Measurements from ENCODE around the gene CCM2L.
"Not testable (repeated sequence)": the region's sequence is repeated elsewhere in the genome, so short reads cannot be mapped to it uniquely, and the experiment has no call there.

Gene CCM2L

GRCh38 chr20:32031007-32031958, 21.0 kb downstream of the CCM2L start:
- TF ChIP-seq ZFX (IDR thresholded peaks at IDR 0.05; ENCODE audit: borderline replicate concordance) (no peak), CTCF (IDR thresholded peaks at IDR 0.05) (peak; percentile 97)
- H3K27ac ChIP-seq, result no peak overlapping the region

GRCh38 chr20:32033316-32033715, 23.1 kb downstream of the CCM2L start:
- no peak overlapping the region for H3K27ac ChIP-seq
- TF ChIP-seq CTCF (IDR thresholded peaks at IDR 0.05), result no peak
- TF ChIP-seq ZFX (IDR thresholded peaks at IDR 0.05; ENCODE audit: borderline replicate concordance), result no peak

GRCh38 chr20:32033721-32034120, 23.5 kb downstream of the CCM2L start:
- H3K27ac ChIP-seq, result not testable (repeated sequence)

- TF ChIP-seq CTCF (IDR thresholded peaks at IDR 0.05) (peak; percentile 26; the same call in 1 of the 2 replicates), ZFX (IDR thresholded peaks at IDR 0.05; ENCODE audit: borderline replicate concordance) (no peak)
- no peak overlapping the region for H3K27ac ChIP-seq
Observed at GRCh38 chr20:32034581-32035425, 24.6 kb downstream of the CCM2L start.

GRCh38 chr20:32035426-32035779, 25.2 kb downstream of the CCM2L start:
- no peak overlapping the region for H3K27ac ChIP-seq
- TF ChIP-seq CTCF (IDR thresholded peaks at IDR 0.05), result 0 out of 2 replicates have a peak, but pooled peaks have one; percentile 0
- no peak for TF ChIP-seq ZFX (IDR thresholded peaks at IDR 0.05; ENCODE audit: borderline replicate concordance)

- TF ChIP-seq CTCF (IDR thresholded peaks at IDR 0.05), result no peak
- no peak for TF ChIP-seq ZFX (IDR thresholded peaks at IDR 0.05; ENCODE audit: borderline replicate concordance)
- no peak overlapping the region for H3K27ac ChIP-seq
Observed at GRCh38 chr20:32036252-32036651, 26.0 kb downstream of the CCM2L start.

- no peak overlapping the region for H3K27ac ChIP-seq
- TF ChIP-seq CTCF (IDR thresholded peaks at IDR 0.05), result no peak
- no peak for TF ChIP-seq ZFX (IDR thresholded peaks at IDR 0.05; ENCODE audit: borderline replicate concordance)
Observed at GRCh38 chr20:32036716-32037485, 26.7 kb downstream of the CCM2L start.
